Neural progenitor cell (in vitro differentiated cells): ENCODE results near the gene MRPL23. TPM values are rescaled to one million over a fixed set of nuclear protein-coding genes. Genes with fewer than 3 reads are reported as not detected.

Experiments
- DNase-seq: peaks from one replicate; pipeline ENCODE4 v3.0.0-alpha.2; 2016; ENCODE audit warnings: low spot score
- H2AFZ ChIP-seq: fragments of 200-600 bp; sonication (generic); replicated peaks from 2 replicates; pipeline ENCODE4 v1.6.1; 2016; ENCODE audit warnings: antibody characterized with exemption
- H3F3A ChIP-seq: fragments of 200-600 bp; sonication (generic); 2 replicates; pipeline ENCODE4 v1.6.1; 2016; ENCODE audit warnings: antibody characterized with exemption, low read depth
- H3K27ac ChIP-seq: fragments of 200-600 bp; sonication (generic); 2 replicates; pipeline ENCODE4 v1.5.1; 2016; ENCODE audit warnings: mild to moderate bottlenecking
- H3K27me3 ChIP-seq: fragments of 200-600 bp; sonication (generic); 2 replicates; pipeline ENCODE4 v1.6.1; 2016; ENCODE audit warnings: mild to moderate bottlenecking, moderate library complexity
- H3K36me3 ChIP-seq: fragments of 200-600 bp; sonication (generic); 2 replicates; pipeline ENCODE4 v1.5.1; 2016
- H3K4me1 ChIP-seq: fragments of 200-600 bp; sonication (generic); 2 replicates; pipeline ENCODE4 v1.6.1; 2016; ENCODE audit warnings: mixed run types
- H3K4me2 ChIP-seq: fragments of 200-600 bp; sonication (generic); 2 replicates; pipeline ENCODE4 v1.6.1; 2016
- H3K4me3 ChIP-seq: fragments of 200-600 bp; sonication (generic); 2 replicates; pipeline ENCODE4 v1.5.1; 2016
- H3K79me2 ChIP-seq: fragments of 200-600 bp; sonication (generic); 2 replicates; pipeline ENCODE4 v1.6.1; 2016; ENCODE audit warnings: low read depth
- H3K9ac ChIP-seq: fragments of 200-600 bp; sonication (generic); 2 replicates; pipeline ENCODE4 v1.6.1; 2016
- H3K9me3 ChIP-seq: fragments of 200-600 bp; sonication (generic); 2 replicates; pipeline ENCODE4 v1.5.1; 2016; ENCODE audit warnings: low read depth
- H4K20me1 ChIP-seq: fragments of 200-600 bp; sonication (generic); 2 replicates; pipeline ENCODE4 v1.6.1; 2016; ENCODE audit warnings: low read depth
- H3K27ac Mint-ChIP-seq: 3 replicates; pipeline ENCODE4 v1.8.0; 2021; ENCODE audit warnings: mixed read lengths
- H3K27me3 Mint-ChIP-seq: 2 replicates; pipeline ENCODE4 v1.8.0; 2022; ENCODE audit warnings: low read depth, mild to moderate bottlenecking, inconsistent platforms, moderate library complexity, mixed read lengths; ENCODE audit not compliant: insufficient read depth
- H3K36me3 Mint-ChIP-seq: 3 replicates; pipeline ENCODE4 v1.8.0; 2021; ENCODE audit warnings: mixed read lengths
- H3K4me1 Mint-ChIP-seq: 3 replicates; pipeline ENCODE4 v1.8.0; 2021; ENCODE audit warnings: mixed read lengths
- H3K4me3 Mint-ChIP-seq: 3 replicates; pipeline ENCODE4 v1.8.0; 2021; ENCODE audit warnings: mild to moderate bottlenecking, moderate library complexity, mixed read lengths
- H3K9me3 Mint-ChIP-seq: 3 replicates; pipeline ENCODE4 v1.8.0; 2020; ENCODE audit warnings: mixed read lengths
- EZH2 ChIP-seq: fragments of 200-600 bp; sonication (generic); IDR thresholded peaks from 2 replicates; pipeline ENCODE4 v1.6.1; 2017; ENCODE audit warnings: antibody characterized with exemption, mild to moderate bottlenecking, moderate library complexity
- EZH2phosphoT487 ChIP-seq: fragments of 200-600 bp; sonication (generic); IDR thresholded peaks from 2 replicates; pipeline ENCODE4 v1.6.1; 2017; ENCODE audit warnings: antibody characterized with exemption
- total RNA-seq: library from RNA; depleted of rRNA; stranded (reverse); fragments of >200 nt; gene quantifications from 2 replicates; pipeline ENCODE4 v1.2.3, GENCODE V29; 2015; ENCODE audit warnings: low replicate concordance
- TF ChIP-seq, protein P1 (sequence below): fragments of 200-600 bp; sonication (generic); IDR thresholded peaks from 2 replicates; pipeline ENCODE4 v1.5.1; 2017; ENCODE audit warnings: antibody characterized with exemption, mild to moderate bottlenecking

MRPL23 gene
- total RNA-seq, 1 donor from 2014 or later, result 43.2 TPM

DNA sequence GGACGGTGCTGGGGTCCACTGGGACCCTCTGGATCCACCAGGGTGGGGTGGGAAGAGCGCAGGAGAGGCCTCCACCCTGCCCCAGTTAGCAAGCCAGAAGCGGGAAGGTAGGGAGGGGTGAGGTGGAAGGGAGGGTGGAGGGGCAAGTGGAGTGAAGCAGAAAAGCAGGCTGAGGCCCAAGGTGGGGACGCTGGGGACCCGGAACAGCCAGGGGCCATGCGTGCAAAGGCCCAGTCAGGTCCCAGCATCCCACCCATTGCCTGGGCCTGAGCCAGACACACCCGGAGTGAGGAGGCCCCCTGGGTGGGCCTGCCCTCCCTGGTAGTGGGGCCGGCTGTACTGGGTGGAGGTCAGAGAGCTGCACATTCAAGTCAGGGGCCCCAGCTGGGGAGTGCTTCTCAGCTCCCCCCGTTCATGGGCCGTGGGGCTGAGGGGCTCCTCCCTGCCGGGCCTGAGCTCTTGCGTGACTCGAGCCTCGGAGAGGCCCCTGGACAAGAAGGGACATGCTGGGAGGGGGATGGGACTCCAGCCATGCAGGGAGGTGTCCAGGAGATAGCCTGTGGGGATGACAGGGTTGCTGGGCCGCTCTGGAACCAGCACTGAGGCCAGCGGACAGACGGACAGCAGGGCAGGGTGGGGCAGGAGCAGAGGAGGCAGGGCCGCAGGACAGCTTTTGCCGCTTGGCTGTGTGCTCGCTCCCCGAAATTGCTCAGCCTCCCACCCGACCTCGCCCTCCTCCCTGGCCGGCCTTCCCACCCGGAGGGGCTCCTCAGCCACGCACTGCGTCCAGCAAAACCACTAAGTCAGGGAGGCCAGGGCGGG lies 19.9 kb upstream of the MRPL23 start:
- H3K36me3 ChIP-seq, result no peaks in the 10 kb centered on the region
- no peaks in the 10 kb centered on the region for H3K36me3 Mint-ChIP-seq
- H3K4me2 ChIP-seq, result no peak overlapping the region
- H3K9me3 Mint-ChIP-seq, result no peaks in the 10 kb centered on the region
- peaks cover 10% of the 10 kb centered on the region for H3K27me3 Mint-ChIP-seq
- no peak overlapping the region for H3K4me3 Mint-ChIP-seq
- H3K9me3 ChIP-seq, result no peaks in the 10 kb centered on the region
- H3K27me3 ChIP-seq, result no peaks in the 10 kb centered on the region
- no peak overlapping the region for H3K4me3 ChIP-seq
- H3K9ac ChIP-seq, result no peak overlapping the region
- H3K4me1 Mint-ChIP-seq, result peaks cover 14% of the 10 kb centered on the region
- peak; percentile 2 for DNase-seq
- TF ChIP-seq, protein P1, sequence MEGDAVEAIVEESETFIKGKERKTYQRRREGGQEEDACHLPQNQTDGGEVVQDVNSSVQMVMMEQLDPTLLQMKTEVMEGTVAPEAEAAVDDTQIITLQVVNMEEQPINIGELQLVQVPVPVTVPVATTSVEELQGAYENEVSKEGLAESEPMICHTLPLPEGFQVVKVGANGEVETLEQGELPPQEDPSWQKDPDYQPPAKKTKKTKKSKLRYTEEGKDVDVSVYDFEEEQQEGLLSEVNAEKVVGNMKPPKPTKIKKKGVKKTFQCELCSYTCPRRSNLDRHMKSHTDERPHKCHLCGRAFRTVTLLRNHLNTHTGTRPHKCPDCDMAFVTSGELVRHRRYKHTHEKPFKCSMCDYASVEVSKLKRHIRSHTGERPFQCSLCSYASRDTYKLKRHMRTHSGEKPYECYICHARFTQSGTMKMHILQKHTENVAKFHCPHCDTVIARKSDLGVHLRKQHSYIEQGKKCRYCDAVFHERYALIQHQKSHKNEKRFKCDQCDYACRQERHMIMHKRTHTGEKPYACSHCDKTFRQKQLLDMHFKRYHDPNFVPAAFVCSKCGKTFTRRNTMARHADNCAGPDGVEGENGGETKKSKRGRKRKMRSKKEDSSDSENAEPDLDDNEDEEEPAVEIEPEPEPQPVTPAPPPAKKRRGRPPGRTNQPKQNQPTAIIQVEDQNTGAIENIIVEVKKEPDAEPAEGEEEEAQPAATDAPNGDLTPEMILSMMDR, result no peak
- TF ChIP-seq EZH2phosphoT487, result no peak
- TF ChIP-seq EZH2, result no peak
- no peak overlapping the region for H3K27ac ChIP-seq
- peak overlapping the region; percentile 57 for H2AFZ ChIP-seq
- no peaks in the 10 kb centered on the region for H4K20me1 ChIP-seq
- no peak overlapping the region for H3K27ac Mint-ChIP-seq
- H3K79me2 ChIP-seq, result no peaks in the 10 kb centered on the region
- H3F3A ChIP-seq, result no peaks in the 10 kb centered on the region
- peaks cover 4% of the 10 kb centered on the region for H3K4me1 ChIP-seq

DNA sequence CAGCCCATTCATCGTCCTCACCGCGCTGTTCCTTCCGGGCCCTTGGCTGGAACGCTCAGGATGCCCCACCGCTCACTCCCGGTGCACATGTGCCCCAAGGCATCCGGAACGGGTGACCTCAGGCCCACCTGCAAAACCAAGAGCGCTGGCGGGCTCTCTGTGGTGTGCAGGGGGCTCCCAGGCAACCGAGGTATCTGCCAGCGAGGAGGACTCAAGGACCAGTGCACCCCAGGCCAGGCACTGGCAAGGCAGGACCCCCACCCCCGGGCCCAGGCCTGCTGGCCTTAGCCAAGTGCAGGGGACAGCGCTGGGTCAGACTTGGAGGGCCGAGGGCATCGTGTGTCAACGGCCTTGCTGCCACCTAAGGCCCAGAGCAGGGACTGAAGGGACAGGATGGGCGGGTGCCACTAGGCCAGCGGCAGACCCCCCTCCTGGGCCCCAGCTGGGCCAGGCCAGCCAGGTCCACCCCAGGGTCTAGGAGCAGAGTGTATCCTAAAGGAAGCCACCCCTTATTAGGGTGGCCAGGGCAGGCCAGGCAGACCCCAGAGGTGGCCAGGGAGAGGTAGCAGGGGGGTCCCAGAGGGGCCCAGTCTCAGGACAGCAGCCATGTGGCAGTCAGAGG lies 19.2 kb upstream of the MRPL23 start:
- Histone ChIP-seq H3K4me2 (no peak overlapping the region), H3K27me3 (no peaks in the 10 kb centered on the region), H3K79me2 (no peaks in the 10 kb centered on the region), H3K36me3 (no peaks in the 10 kb centered on the region), H3F3A (no peaks in the 10 kb centered on the region), H3K4me3 (no peak overlapping the region), H3K9ac (no peak overlapping the region), H3K4me1 (peaks cover 4% of the 10 kb centered on the region), H3K9me3 (no peaks in the 10 kb centered on the region), H3K27ac (no peak overlapping the region), H2AFZ (no peak overlapping the region), H4K20me1 (no peaks in the 10 kb centered on the region)
- no peak overlapping the region for H3K27ac Mint-ChIP-seq
- no peaks in the 10 kb centered on the region for H3K9me3 Mint-ChIP-seq
- TF ChIP-seq EZH2phosphoT487 (no peak), EZH2 (no peak)
- TF ChIP-seq, protein P1, result no peak
- DNase-seq, result peak; percentile 1
- no peak overlapping the region for H3K4me3 Mint-ChIP-seq
- H3K4me1 Mint-ChIP-seq, result peaks cover 14% of the 10 kb centered on the region
- H3K36me3 Mint-ChIP-seq, result no peaks in the 10 kb centered on the region
- H3K27me3 Mint-ChIP-seq, result peaks cover 14% of the 10 kb centered on the region

DNA sequence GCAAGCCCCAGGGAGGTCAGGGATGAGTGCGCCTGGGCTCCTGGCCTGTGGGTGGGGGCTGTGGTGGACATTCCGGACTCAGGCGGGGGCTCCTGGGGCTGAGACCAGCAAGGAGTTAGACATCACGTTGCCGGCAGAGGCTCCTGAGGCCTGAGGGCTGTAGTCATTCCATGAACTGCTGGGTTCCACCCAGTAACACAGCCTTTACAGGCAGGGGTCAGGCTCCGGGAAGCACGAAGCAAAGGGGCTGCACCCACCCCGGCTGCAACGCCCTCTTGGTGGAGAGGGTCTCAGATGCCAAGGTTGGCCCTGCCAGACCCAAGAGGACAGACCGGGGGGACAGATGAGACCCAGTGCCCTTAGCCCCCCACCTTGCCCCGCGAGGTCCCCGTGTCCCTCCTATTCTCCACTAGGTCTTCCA lies 18.7 kb upstream of the MRPL23 start:
- Histone ChIP-seq H2AFZ (no peak overlapping the region), H3K4me3 (no peak overlapping the region), H3F3A (no peaks in the 10 kb centered on the region), H3K4me1 (peaks cover 4% of the 10 kb centered on the region), H3K27me3 (no peaks in the 10 kb centered on the region), H3K9ac (no peak overlapping the region), H3K9me3 (no peaks in the 10 kb centered on the region), H3K27ac (no peak overlapping the region), H3K4me2 (no peak overlapping the region), H3K79me2 (no peaks in the 10 kb centered on the region), H3K36me3 (no peaks in the 10 kb centered on the region), H4K20me1 (no peaks in the 10 kb centered on the region)
- TF ChIP-seq EZH2phosphoT487, result no peak
- TF ChIP-seq EZH2, result no peak
- TF ChIP-seq, protein P1, result no peak
- H3K4me1 Mint-ChIP-seq, result peaks cover 17% of the 10 kb centered on the region
- H3K27ac Mint-ChIP-seq, result no peak overlapping the region
- H3K4me3 Mint-ChIP-seq, result no peak overlapping the region
- no peaks in the 10 kb centered on the region for H3K9me3 Mint-ChIP-seq
- no peaks in the 10 kb centered on the region for H3K36me3 Mint-ChIP-seq
- DNase-seq, result no peak
- peaks cover 19% of the 10 kb centered on the region for H3K27me3 Mint-ChIP-seq
